Measurements from ENCODE around the gene ADCY4.

DNA sequence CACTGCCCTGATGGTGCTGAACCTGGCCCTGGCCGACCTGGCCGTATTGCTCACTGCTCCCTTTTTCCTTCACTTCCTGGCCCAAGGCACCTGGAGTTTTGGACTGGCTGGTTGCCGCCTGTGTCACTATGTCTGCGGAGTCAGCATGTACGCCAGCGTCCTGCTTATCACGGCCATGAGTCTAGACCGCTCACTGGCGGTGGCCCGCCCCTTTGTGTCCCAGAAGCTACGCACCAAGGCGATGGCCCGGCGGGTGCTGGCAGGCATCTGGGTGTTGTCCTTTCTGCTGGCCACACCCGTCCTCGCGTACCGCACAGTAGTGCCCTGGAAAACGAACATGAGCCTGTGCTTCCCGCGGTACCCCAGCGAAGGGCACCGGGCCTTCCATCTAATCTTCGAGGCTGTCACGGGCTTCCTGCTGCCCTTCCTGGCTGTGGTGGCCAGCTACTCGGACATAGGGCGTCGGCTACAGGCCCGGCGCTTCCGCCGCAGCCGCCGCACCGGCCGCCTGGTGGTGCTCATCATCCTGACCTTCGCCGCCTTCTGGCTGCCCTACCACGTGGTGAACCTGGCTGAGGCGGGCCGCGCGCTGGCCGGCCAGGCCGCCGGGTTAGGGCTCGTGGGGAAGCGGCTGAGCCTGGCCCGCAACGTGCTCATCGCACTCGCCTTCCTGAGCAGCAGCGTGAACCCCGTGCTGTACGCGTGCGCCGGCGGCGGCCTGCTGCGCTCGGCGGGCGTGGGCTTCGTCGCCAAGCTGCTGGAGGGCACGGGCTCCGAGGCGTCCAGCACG lies 18.9 kb downstream of the ADCY4 start:
- TF ChIP-seq GATA3 (IDR thresholded peaks at IDR 0.05; ENCODE audit: low read depth, low read length), result no peak
- no peak for TF ChIP-seq GATA2 (IDR thresholded peaks at IDR 0.05; ENCODE audit: low read depth, low read length)

Measured in SH-SY5Y (cell line).